ENCODE results near the gene OAS2. TPM values are rescaled to one million over a fixed set of nuclear protein-coding genes. Genes with fewer than 3 reads are reported as not detected.
"Not testable (repeated sequence)": the region's sequence is repeated elsewhere in the genome, so short reads cannot be mapped to it uniquely, and the experiment has no call there.

Gene OAS2
- total RNA-seq, 1 donor from 2014 or later, result 4.8 TPM

DNA sequence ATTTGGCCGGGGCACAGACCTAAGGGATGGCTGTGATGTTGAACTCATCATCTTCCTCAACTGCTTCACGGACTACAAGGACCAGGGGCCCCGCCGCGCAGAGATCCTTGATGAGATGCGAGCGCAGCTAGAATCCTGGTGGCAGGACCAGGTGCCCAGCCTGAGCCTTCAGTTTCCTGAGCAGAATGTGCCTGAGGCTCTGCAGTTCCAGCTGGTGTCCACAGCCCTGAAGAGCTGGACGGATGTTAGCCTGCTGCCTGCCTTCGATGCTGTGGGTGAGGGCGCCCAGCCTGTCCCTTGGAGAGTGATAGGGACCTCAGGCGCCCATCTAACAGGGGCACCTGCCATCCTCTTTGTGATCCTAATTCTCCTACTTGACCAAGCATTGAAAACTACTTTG lies 27.6 kb upstream of the OAS2 start:
- Histone ChIP-seq H3K27ac (replicated peaks) (no peak overlapping the region), H3K4me3 (no peak overlapping the region), H3K9me3 (replicated peaks) (peaks cover 21% of the 10 kb centered on the region), H3K4me1 (no peaks in the 10 kb centered on the region), H3K36me3 (peaks cover 51% of the 10 kb centered on the region), H3K27me3 (ENCODE audit: low read depth) (no peaks in the 10 kb centered on the region)
- no peak for DNase-seq
- intact Hi-C loops (cut with micrococcal nuclease), result no loop called here
- TF ChIP-seq, protein P1, sequence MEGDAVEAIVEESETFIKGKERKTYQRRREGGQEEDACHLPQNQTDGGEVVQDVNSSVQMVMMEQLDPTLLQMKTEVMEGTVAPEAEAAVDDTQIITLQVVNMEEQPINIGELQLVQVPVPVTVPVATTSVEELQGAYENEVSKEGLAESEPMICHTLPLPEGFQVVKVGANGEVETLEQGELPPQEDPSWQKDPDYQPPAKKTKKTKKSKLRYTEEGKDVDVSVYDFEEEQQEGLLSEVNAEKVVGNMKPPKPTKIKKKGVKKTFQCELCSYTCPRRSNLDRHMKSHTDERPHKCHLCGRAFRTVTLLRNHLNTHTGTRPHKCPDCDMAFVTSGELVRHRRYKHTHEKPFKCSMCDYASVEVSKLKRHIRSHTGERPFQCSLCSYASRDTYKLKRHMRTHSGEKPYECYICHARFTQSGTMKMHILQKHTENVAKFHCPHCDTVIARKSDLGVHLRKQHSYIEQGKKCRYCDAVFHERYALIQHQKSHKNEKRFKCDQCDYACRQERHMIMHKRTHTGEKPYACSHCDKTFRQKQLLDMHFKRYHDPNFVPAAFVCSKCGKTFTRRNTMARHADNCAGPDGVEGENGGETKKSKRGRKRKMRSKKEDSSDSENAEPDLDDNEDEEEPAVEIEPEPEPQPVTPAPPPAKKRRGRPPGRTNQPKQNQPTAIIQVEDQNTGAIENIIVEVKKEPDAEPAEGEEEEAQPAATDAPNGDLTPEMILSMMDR (IDR thresholded peaks at IDR 0.05; ENCODE audit: borderline replicate concordance), result no peak

DNA sequence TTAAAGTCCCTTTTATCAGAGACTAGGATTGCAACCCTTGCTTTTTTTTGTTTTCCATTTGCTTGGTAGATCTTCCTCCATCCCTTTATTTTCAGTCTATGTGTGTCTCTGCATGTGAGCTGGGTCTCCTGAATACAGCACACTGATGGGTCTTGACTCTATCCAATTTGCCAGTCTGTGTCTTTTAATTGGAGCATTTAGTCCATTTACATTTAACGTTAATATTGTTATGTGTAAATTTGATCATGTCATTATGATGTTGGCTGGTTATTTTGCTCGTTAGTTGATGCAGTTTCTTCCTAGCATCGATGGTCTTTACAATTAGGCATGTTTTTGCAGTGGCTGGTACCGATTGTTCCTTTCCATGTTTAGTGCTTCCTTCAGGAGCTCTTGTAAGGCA lies 21.2 kb upstream of the OAS2 start:
- H3K4me3 ChIP-seq; H3K4me1 ChIP-seq; H3K27ac ChIP-seq (replicated peaks); DNase-seq; intact Hi-C loops (cut with micrococcal nuclease); H3K27me3 ChIP-seq (ENCODE audit: low read depth): not testable (repeated sequence)
- Histone ChIP-seq H3K36me3 (peaks cover 63% of the 10 kb centered on the region), H3K9me3 (replicated peaks) (peaks cover 40% of the 10 kb centered on the region)

DNA sequence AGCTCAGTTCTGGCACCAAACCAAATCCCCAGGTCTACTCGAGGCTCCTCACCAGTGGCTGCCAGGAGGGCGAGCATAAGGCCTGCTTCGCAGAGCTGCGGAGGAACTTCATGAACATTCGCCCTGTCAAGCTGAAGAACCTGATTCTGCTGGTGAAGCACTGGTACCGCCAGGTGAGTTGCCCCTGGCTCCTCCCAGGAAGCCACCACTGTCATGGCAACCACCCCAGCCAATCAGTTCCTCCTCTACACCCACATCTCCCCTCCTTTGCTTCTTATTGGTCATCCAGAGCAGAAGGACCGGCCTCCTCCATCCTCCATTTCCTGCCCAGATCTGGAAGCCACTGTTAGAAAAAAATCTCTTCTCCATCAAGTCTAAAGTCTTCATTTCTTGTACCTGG lies 17.2 kb upstream of the OAS2 start:
- TF ChIP-seq, protein P1 (IDR thresholded peaks at IDR 0.05; ENCODE audit: borderline replicate concordance), result no peak
- DNase-seq, result no peak
- intact Hi-C loops (cut with micrococcal nuclease), result no loop called here
- peaks cover 6% of the 10 kb centered on the region for H3K27me3 ChIP-seq (ENCODE audit: low read depth)
- peaks cover 28% of the 10 kb centered on the region for H3K9me3 ChIP-seq (replicated peaks)
- peaks cover 94% of the 10 kb centered on the region for H3K36me3 ChIP-seq
- H3K4me1 ChIP-seq, result no peaks in the 10 kb centered on the region
- no peak overlapping the region for H3K4me3 ChIP-seq
- no peak overlapping the region for H3K27ac ChIP-seq (replicated peaks)

DNA sequence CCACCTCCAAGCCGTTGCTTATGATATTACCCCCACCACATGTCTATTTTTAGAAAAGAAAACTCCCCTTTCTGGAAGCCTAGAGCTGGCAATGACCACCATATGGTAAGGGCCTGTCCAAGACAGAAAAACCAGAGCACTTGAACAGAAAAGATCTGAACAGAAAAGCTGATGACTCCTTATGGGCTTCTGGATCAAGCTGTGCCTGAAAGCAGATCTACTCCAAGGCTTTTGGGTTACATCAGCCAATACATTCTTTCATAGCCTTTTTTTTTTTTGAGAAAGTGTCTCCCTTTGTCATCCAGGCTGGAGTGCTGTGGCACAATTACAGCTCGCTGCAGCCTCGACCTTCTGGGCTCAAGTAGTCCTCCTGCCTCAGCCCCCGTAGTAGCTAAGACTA lies 16.8 kb upstream of the OAS2 start:
- Histone ChIP-seq H3K27ac (replicated peaks) (no peak overlapping the region), H3K4me3 (no peak overlapping the region), H3K36me3 (peaks cover 93% of the 10 kb centered on the region), H3K27me3 (ENCODE audit: low read depth) (peaks cover 6% of the 10 kb centered on the region), H3K9me3 (replicated peaks) (peaks cover 27% of the 10 kb centered on the region), H3K4me1 (no peaks in the 10 kb centered on the region)
- TF ChIP-seq, protein P1 (IDR thresholded peaks at IDR 0.05; ENCODE audit: borderline replicate concordance), result no peak
- intact Hi-C loops (cut with micrococcal nuclease), result no loop called here
- DNase-seq, result no peak

DNA sequence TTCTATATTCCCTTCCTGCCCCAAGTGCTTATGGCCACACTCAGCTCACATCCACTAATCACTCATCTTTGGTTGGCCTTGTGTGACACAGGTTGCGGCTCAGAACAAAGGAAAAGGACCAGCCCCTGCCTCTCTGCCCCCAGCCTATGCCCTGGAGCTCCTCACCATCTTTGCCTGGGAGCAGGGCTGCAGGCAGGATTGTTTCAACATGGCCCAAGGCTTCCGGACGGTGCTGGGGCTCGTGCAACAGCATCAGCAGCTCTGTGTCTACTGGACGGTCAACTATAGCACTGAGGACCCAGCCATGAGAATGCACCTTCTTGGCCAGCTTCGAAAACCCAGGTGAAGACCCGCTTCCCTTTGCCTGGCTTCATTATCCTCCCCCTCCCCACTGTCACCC lies 15.8 kb upstream of the OAS2 start:
- Histone ChIP-seq H3K27me3 (ENCODE audit: low read depth) (peaks cover 6% of the 10 kb centered on the region), H3K4me1 (no peaks in the 10 kb centered on the region), H3K36me3 (peaks cover 88% of the 10 kb centered on the region), H3K4me3 (no peak overlapping the region), H3K27ac (replicated peaks) (no peak overlapping the region), H3K9me3 (replicated peaks) (peaks cover 16% of the 10 kb centered on the region)
- TF ChIP-seq, protein P1 (IDR thresholded peaks at IDR 0.05; ENCODE audit: borderline replicate concordance), result no peak
- no peak for DNase-seq
- intact Hi-C loops (cut with micrococcal nuclease), result no loop called here

DNA sequence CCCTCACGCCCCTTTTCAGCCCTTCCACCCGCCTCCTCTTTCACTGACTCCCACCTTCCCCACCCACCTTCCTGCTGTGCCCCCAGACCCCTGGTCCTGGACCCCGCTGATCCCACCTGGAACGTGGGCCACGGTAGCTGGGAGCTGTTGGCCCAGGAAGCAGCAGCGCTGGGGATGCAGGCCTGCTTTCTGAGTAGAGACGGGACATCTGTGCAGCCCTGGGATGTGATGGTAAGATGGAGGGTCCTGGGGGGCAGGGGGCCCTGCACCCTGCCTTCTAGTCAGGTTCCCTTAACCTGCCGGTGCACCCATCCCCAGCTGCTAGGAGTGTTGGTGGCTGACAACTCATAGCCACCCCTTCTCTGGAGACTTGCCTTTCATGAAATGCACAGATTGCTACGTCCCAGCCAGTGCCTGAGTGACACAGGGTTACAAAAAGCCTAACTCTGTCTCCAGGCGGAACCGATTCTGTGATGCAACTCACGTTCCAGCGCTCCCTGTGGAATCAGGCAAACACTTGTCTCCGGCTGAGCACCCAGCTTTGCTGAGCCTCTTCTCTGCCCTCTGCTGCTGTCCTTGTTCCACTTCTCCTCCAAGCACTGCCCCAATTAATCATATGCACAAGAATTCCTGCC lies 15.0 kb upstream of the OAS2 start:
- Histone ChIP-seq H3K27ac (replicated peaks) (no peak overlapping the region), H3K27me3 (ENCODE audit: low read depth) (peaks cover 6% of the 10 kb centered on the region), H3K4me3 (no peak overlapping the region), H3K9me3 (replicated peaks) (peaks cover 9% of the 10 kb centered on the region), H3K4me1 (no peaks in the 10 kb centered on the region), H3K36me3 (peaks cover 83% of the 10 kb centered on the region)
- no peak for DNase-seq
- intact Hi-C loops (cut with micrococcal nuclease), result no loop called here
- TF ChIP-seq, protein P1 (IDR thresholded peaks at IDR 0.05; ENCODE audit: borderline replicate concordance), result no peak

Data from left ventricle myocardium inferior (tissue), 1 donor.